ENCODE data around the gene KMT5B.
A peak's percentile ranks its signal among the peaks of the same experiment; 100 is the strongest.

Gene KMT5B

GRCh38 chr11:68213135-68213515 lies at the start of gene KMT5B:
TSS of gene KMT5B (minus strand) at chr11:68213296. CDS start at chr11:68190076, 23,220 bp downstream.
- TF ChIP-seq ZFX (IDR thresholded peaks at IDR 0.05; ENCODE audit: borderline replicate concordance): no peak
- no peak for TF ChIP-seq CTCF (IDR thresholded peaks at IDR 0.05)
- H3K27ac ChIP-seq: peak within 1 kb of the TSS; percentile 98

GRCh38 chr11:68262544-68262827 lies 49.4 kb upstream of the KMT5B start:
- H3K27ac ChIP-seq: no peak overlapping the region
- TF ChIP-seq CTCF (IDR thresholded peaks at IDR 0.05) (no peak), ZFX (IDR thresholded peaks at IDR 0.05; ENCODE audit: borderline replicate concordance) (no peak)

- H3K27ac ChIP-seq: no peak overlapping the region
These were observed 48.9 kb upstream of the KMT5B start for GRCh38 chr11:68261749-68262543.

GRCh38 chr11:68261006-68261405 lies 47.9 kb upstream of the KMT5B start:
- no peak for TF ChIP-seq ZFX (IDR thresholded peaks at IDR 0.05; ENCODE audit: borderline replicate concordance)
- no peak for TF ChIP-seq CTCF (IDR thresholded peaks at IDR 0.05)
- no peak overlapping the region for H3K27ac ChIP-seq

More at GRCh38 chr11:68261749-68262543, 48.9 kb upstream of the KMT5B start:
- TF ChIP-seq ZFX (IDR thresholded peaks at IDR 0.05; ENCODE audit: borderline replicate concordance): no peak
- TF ChIP-seq CTCF (IDR thresholded peaks at IDR 0.05): no peak

GRCh38 chr11:68260484-68260883 lies 47.4 kb upstream of the KMT5B start:
- TF ChIP-seq CTCF (IDR thresholded peaks at IDR 0.05): no peak
- no peak for TF ChIP-seq ZFX (IDR thresholded peaks at IDR 0.05; ENCODE audit: borderline replicate concordance)
- H3K27ac ChIP-seq: no peak overlapping the region

GRCh38 chr11:68259122-68259959 lies 46.2 kb upstream of the KMT5B start:
- TF ChIP-seq CTCF (IDR thresholded peaks at IDR 0.05) (no peak), ZFX (IDR thresholded peaks at IDR 0.05; ENCODE audit: borderline replicate concordance) (no peak)
- H3K27ac ChIP-seq: no peak overlapping the region

GRCh38 chr11:68258363-68258765 lies 45.3 kb upstream of the KMT5B start:
- H3K27ac ChIP-seq: no peak overlapping the region

More at GRCh38 chr11:68258363-68258765, 45.3 kb upstream of the KMT5B start:
- no peak for TF ChIP-seq ZFX (IDR thresholded peaks at IDR 0.05; ENCODE audit: borderline replicate concordance)
- TF ChIP-seq CTCF (IDR thresholded peaks at IDR 0.05): no peak

Measured in 22Rv1 (cell line).